HG03457 (cell line): ENCODE data around the gene MIOS.
"Not testable (repeated sequence)": the region's sequence is repeated elsewhere in the genome, so short reads cannot be mapped to it uniquely, and the experiment has no call there.

Source experiments
- ATAC-seq: cut with Tn5 transposase; IDR thresholded peaks from one replicate; pipeline ENCODE4 v1.9.1; 2021; ENCODE audit warnings: moderate number of reproducible peaks; ENCODE audit not compliant: unreplicated experiment

The MIOS gene

DNA sequence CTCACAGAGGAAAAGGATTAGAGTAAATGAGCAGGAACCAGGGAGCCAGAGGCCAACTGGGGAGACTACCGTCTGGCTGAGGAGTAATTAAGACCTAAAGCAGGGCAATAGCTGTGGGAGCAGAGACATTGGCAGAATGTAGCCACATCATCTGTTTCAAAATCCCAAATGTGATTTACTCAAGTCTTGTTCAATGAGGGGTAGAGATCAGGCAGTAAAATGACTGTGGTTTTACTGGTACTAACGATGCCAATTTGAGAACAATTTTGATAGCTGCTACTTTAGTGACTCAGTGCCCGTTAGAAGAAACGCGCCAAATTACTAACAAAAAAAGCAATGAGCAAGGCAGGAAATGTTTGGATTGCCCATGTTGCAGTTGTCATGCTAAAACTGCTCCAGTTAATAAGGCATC lies 12.7 kb upstream of the MIOS start:
- no peak for ATAC-seq

DNA sequence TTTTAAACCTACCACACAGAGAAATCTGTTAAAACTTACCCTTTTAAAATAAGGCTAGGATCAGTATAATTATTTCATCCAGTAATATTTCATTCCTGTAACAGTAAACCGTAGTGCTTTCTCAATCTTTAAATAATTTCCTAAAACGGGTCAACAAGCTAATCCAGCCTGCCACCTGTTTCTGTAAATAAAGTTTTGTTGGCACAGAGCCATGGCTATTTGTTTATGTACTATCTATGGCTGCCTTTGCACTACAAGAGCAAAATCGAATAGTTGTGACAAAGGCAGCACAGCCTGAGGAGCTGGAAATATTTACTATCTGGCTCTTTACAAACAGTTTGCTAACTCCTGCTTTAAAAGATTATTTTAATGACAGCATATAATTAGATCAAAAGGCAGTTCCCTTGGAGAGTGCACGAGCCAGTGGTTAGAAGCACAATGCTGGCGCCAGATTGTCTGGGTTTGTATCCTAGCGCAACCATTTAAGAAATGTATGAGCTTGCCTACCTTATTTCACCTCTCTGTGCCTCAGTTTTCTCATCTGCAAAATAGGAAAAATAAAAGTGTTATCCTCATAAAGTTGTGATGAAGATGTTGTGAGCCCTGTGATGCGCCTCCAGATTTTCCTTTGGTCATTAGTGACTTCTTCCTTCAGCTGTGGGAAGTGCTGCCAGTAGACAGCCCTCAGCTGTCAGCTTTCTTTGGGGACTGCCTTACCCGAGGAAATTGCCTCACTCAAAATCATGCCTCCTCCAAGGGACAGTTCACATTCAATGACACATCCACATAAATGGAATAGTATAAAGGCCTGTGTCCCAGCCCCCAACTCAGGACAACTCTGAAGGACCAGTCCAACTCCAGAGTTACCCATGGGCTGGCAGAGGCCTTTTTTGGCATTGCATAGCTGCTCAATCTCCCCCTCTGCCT lies 11.8 kb upstream of the MIOS start:
- no peak for ATAC-seq

DNA sequence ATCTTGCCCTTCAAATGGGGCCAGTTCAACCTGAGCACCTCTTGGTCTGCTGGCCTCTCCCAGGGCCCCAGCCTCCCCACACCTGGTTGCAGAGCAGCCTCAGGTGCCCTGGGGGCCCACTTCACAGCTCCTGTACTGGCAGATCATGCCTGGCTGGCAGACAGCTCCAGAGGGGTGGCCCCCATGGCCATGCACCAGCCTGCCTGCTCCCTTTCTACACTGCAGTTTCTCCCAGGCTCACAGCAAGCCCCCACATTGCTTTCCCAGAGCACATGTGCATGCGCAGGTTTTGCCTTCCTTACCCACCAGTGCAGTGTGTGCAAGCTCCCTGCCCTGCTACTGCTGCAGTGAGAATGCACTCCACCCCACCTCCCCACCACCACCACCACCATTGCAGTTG lies 9.8 kb upstream of the MIOS start:
- ATAC-seq, result no peak

DNA sequence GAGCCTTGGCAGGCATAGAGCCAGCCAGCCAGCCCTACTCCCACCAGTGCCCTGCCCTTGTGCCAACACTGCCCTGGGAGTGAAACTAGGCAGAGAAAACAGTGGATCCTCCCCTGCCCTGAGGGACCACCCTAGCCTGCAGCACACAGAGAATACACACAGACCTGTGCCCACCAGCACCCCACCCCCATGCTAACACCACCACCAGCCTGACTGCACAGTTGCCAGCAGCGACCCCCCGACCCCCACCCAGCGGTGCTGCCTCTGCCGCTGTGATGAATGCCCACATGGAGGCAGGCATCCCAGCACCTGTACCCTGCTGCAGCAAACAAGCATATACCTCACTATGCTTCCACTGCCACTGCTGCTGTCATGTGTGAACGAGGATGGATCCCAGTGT lies 9.4 kb upstream of the MIOS start:
- ATAC-seq, result no peak

DNA sequence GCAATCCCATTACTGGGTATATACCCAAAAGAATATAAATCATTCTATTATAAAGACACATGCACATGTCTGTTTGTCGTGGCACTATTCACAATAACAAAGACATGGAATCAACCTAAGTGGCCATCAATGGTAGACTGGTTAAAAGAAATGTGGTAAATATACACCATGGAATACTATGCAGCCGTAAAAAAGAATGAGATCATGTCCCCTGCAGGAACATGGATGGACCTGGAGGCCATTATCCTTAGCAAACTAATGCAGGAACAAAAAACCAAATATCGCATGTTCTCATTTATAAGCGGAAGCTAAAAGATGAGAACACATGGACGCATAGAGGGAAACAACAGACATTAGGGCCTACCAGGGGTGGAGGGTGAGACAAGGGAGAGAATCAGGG lies 5.1 kb upstream of the MIOS start:
- ATAC-seq, result not testable (repeated sequence)

DNA sequence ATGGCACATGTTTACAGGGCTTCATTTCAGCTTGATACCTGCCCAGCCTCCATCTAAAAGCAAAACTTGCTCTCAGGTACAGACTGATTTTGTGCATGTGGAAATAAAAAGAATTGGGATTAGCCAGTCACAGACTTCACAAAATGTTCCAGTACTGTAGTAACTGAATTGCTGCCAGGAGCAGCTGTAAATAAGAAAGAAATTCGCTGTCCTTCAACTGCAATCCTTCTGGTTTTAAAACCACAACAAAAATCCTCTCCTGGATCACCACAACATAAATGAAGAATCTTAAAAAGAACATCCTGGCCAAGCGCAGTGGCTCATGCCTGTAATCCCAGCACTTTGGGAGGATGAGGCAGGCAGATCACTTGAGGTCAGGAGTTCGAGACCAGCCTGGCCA lies 3.9 kb upstream of the MIOS start:
- no peak for ATAC-seq

DNA sequence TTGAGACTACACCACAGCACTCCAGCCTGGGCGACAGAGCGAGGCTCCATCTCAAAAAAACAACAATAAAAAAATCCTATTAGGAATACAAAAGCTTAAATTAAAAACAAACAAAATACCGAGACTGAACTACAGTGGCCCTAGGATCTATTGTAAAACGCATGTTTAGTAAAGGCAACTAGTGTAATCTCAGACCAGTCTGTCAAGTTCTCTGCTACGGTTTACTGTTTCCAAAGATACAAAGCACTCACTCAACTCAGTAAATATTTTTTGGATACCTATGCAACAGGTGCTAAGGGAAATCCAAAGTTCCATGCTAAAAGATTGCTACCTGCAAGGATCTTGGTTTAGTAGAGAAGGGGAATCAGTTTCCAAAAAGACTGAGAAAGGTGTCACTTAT lies 3.4 kb upstream of the MIOS start:
- no peak for ATAC-seq

DNA sequence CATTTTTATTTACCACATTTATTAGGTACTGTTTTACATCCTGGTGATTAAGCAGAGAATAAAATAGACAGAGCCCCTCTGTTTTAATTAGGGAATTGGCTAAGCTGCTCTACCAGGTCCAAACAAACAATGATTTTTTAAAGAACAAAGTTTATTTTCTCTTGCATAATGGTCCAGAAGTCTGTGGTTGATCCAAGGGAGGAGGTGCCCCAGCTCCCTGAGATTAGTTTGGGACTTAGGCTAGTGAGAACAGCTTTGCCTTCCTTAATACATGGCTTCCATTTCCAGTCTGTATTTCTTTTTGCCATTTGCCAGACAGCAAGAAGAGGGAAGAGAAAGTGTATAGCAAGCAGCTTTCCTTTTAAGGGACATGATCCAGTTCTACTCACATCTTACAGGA lies 2.9 kb upstream of the MIOS start:
- no peak for ATAC-seq

DNA sequence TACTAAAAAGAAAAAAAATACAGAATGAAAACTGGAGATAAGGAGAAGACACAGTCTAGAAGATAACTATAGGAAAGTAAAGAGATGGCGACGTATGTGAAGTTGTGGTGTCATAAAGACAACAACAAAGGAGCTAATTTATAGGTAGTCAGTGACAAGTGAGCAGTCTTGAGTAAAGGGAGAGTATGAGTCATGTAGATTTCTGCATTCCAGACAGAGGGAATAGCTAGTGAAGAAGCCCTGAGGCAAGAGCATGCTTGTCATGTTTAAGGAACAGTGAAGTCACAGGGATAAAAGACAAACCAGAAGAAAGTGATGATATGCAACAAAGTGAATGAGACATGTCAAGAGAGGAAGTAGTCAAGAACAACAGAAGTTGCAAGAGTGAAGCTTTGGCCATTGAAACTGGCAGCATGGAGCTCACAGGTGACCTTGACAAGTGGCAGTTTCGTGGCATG lies 2.3 kb upstream of the MIOS start:
- ATAC-seq, result no peak

DNA sequence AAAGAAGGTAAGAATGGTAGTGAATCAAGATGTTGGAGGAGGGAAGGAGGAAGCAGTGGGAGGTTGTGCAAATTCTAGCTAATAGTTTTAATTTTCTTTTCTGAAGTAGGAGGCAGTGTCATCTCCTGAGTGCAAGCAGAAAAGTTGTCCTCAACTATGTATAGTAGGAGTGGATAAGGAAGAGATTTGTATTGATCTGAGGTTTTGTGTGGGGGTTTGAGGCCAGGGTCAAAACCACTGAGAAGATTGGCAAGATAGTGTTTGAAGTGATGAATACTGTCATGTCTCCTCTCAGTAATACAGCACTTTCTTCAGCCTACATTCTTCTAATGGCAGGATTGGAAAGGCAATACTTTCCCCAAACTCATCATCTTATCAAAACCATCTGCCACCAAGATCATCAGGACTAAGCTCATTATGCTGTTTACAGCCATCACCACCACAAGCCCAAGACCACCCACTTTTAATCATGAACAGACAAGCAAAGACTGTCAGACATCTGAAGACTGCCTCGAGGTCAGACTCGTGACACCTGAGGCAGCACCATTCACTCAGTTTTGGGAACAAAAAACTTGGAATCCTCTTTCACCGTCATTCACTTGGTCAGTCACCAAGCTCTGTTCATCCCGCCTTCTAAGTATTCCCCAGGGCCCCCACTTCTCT lies 1.5 kb upstream of the MIOS start:
- no peak for ATAC-seq

DNA sequence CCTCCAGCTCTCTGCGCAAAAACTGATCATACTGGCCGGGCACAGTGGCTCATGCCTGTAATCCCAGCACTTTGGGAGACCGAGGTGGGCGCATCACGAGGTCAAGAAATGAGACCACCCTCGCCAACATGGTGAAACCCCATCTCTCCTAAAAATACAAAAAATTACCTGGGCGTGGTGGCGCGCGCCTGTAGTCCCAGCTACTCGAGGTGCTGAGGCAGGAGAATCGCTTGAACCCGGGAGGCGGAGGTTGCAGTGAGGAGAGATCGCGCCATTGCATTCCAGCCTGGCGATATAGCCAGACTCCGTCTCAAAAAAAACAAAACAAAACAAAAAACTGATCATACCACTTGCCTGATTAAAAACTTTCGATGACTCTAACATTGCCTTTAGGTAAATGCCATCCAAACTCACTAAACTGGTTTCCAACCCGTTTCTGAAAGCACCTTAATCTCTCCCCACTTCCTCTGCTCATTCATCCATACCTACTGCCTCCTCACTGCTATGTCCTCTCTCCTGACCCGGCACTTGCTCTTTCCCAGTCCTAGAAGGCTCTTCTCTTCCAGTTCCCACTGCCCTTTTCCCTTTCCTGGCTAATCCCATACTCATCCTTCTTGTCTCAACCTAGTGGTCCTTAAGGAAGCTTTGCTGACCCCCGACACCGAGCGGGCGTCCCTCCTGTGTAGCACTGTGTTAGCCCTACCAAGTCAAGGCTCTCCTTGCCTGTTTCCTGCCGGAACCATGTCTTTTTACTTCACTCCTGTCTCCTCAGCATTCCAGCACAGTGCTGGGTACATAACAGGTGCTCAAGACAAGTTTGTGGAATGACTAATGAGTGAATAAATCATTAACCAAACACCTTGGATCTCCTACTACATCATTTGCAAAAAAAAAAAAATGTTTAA lies 686 bp upstream of the MIOS start:
- ATAC-seq, result peak; percentile 29

DNA sequence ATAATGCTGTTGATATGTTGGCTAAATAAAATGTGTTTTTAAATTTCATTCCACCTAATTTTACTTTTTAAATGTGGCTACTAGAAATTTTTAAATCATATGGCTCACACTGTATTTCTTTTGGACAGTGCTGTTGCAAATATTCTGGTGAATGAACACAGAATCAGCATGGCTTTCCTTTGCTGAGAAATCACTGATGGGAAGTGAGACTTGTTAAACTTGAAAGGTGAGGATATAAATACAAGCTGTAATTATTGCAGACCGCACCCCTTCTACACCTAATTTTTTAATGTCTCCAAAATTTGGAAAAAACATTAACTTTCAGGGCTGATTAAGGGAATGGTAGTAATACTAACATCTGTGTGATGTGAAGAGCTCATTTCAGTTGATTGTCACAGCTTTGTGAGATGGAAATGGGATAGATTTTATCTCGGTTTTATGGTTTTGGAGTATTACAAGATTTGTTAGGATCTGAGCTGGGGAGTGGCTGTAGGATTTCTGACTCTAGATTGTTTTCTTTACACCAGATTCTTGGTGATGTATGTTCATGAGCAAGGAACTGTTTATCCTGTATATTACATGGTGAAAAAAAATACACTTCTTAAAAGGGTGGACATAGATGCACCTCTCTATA lies 1.3 kb downstream of the MIOS start:
- ATAC-seq, result no peak

DNA sequence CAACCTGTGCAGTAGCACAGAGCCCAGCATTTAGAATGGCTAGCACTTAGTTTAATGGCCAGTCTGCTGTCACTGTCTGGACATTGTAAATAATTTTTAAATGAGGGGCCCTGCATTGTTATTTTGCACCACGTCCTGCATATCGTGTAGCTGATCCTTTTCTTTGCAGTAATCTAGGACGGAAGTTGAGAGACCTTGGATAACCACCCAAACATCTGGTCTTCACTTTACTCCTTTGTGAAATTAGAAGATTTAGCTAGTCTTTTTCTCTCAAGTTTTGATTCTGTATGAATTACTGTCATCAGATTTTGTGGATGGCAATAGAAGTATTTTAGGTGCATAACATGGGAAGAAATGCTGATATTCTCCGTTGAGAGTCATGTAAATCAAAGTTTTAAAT lies 1.9 kb downstream of the MIOS start:
- no peak for ATAC-seq

DNA sequence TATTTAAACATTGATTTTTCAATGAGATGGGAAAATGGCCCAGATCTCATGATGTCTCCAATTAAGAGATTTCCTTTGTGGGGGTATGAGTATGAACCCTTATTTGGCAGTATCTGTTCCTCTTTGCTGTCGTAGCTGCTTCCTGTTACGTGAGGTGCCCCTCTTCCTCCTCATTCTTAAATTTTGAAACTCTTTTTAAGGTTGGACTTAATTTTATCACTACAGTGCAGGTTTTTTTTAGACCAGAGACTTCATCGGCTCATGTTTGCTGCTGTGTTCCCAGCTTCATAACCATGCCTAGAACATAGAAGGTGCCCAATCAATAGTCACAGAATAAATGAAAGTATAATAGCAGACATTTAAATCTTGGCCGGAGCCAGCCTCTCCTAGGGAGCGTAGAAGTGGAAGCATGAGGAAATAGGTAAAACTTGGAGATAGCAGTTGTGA lies 2.4 kb downstream of the MIOS start:
- no peak for ATAC-seq

DNA sequence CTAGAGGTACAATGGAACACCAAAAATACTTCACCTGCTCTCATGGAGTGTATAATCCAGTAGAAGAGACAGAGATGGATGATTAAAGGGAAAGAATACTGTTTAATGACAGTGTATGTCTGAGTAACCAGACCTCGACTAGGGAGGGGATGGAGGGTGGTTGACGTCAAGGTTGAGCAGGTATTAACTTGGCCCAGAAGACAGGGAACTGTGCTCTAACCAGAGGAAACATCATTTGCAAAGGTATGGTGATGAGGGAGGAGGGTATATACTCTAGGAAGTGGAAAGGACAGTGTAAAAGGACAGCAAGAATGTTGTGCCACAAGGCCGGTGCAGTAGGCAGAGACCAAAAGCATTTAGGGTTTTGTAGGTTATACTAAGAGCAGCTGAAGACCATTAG lies 2.9 kb downstream of the MIOS start:
- no peak for ATAC-seq

DNA sequence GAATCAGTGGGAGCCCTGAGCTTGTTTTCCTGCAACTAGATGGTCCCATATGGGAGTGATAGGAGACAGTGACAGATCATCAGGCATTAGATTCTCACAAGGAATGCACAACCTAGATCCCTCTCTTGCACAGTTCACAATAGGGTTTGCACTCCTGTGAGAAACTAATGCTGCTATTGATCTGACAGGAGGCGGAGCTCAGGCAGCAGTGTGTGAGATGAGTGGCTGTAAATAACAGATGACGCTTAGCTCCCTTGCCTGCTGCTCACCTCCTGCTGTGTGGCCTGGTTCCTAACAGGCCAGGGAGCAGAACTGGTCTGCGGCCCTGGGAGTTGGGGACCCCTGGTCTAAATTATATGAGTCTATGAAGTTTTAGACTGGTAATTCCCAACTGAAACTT lies 3.9 kb downstream of the MIOS start:
- no peak for ATAC-seq

DNA sequence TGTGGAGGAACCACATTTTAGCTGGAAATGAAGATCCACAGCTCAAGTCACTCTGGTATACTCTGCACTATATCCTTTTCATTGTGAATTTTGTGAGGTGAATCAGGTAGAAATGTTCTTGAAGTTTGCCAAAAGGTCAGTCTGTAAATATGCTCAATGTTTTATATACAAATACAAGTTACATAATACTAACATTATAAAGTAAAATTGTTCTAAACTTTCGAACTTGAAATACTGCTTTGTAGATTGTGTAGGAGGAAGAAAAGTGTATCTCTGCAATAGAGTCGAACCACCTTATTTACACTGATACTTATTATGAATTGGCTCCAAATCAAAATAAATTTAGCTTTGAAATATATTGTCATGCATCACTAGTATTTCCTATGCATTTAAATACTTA lies 7.0 kb downstream of the MIOS start:
- no peak for ATAC-seq

DNA sequence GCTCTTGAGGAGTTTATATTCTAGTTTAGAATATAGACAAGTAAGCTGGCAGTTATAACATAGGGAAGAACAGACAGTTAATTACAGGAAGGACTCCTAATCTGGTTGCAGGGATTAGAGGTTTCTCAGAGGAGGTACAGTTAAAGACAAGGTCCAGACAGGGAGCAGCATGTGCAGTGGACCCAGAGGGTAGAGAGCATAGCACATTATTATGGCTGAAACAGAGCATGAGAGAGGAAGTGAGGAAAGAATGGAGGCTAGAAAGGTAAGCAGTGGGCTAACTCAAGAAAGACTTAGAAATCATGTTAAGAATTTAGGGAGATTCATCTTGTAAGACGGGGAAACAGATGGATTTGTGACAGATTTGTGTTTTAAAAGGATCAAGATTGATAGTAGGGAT lies 9.7 kb downstream of the MIOS start:
- ATAC-seq, result no peak

DNA sequence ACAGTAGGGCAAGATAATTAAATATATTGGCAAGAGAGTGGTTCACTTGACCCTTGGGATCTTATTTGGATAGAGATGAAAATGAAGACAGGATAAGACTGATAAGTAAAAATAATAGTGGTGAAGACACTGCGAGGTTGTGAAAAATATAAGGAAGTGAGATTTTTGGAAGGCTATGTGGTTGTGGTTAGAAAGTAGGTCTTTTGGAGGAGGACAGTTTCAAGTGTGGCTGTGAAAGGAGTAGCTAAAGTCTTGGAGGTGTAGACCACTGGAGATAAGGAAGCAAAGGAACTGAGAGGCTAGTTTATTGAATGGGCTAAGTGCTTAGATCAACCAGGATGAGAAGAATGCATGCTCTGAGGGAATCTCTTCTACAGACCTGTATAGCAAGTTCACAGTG lies 11.2 kb downstream of the MIOS start:
- ATAC-seq, result peak; percentile 50

DNA sequence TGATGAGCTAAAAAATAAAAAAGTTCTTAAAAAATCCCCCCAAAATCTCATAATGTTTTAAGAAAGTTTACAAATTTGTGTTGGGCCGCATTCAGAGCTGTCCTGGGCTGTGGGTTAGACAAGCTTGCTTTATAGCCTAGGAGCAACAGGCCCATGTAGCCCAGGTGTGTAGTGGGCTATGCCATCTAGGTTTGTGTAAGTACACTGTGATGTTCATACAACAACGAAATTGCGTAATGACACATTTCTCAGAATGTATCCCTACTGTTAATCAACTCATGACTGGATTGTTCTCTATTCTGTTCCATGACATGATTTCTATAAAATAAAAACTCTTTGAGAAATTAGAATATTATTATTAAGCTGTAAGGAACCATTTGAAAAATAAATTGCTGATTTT lies 13.0 kb downstream of the MIOS start:
- no peak for ATAC-seq
